ENCODE results near the gene FES.
"Not testable (repeated sequence)": the region's sequence is repeated elsewhere in the genome, so short reads cannot be mapped to it uniquely, and the experiment has no call there.

Gene FES

DNA sequence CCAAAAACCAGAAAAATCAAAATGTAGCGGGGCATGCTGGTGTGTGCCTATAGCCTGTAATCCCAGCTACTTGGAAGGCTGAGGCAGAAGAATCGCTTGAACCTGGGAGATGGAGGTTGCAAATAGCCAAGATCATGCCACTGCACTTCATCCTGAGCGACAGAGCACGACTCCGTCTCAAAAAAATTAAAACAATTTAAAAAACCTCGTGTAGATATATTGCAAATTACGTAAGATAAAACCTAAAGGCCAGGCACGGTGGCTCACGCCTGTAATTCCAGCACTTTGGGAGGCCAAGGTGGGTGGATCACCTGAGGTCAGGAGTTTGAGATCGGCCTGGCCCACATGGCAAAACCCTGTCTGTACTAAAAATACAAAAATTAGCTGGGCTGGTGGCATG, 42.5 kb downstream of the FES start:
- not testable (repeated sequence) for H3K9me3 ChIP-seq (ENCODE audit: control insufficient read depth, insufficient read depth, low read length)

DNA sequence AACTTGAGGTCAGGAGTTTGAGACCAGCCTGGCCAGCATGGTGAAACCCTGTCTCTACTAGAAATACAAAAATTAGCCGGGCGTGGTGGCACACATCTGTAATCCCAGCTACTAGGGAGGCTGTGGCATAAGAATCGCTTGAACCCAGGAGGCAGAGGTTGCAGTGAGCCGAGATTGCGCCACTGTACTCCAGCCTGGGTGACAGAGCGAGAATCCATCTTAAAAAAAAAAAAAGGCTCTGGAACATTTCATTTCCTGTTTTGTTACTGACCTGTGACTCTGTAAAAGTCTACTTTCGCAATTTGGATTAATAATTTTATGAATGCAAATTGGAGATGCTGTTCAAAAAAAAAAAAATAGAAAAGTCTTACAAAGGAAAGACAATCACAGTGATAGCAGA, 43.8 kb downstream of the FES start:
- not testable (repeated sequence) for H3K4me1 ChIP-seq (ENCODE audit: insufficient read depth, low read length); H3K9me3 ChIP-seq (ENCODE audit: control insufficient read depth, insufficient read depth, low read length); H3K36me3 ChIP-seq (ENCODE audit: insufficient read depth, low read length); H3K9ac ChIP-seq (ENCODE audit: low read depth, low read length)

More for the DNA sequence above, 42.5 kb downstream of the FES start:
- not testable (repeated sequence) for H3K4me1 ChIP-seq (ENCODE audit: insufficient read depth, low read length); H3K9ac ChIP-seq (ENCODE audit: low read depth, low read length); H3K36me3 ChIP-seq (ENCODE audit: insufficient read depth, low read length)

DNA sequence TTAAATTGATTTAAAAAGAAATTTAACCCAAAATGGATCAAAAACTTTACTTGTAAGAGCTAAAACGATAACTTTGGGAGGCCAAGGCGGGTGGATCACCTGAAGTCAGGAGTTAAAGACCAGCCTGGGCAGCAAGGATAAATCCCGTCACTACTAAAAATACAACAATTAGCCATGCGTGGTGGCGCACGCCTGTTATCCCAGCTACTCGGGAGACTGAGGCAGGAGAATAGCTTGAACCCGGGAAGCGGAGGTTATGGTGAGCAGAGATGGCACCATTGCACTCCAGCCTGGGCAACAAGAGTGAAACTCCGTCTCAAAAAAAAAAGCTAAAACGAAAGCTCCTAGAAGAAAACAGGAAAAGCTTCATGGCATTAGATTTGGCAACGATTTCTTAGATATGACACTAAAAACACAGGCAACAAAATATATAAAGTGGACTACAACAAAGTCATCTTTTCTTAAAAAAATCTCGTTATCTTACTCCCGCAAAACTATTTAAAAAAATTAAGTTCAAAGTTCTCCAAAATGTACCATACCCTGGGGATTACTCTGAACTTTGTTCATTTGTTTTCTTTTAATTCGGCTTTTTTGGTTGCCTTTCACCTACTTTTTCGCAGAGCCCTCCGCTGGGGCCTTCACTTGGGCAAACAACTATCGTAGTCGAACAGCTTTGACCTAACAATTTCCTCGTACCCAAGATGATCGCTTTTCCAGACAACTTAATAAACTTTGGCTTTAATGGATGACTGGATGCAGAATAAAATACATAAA, 45.1 kb downstream of the FES start:
- H3K36me3 ChIP-seq (ENCODE audit: insufficient read depth, low read length), result no peaks in the 10 kb centered on the region
- H3K9ac ChIP-seq (ENCODE audit: low read depth, low read length), result peak overlapping the region; percentile 62; the same call in 1 of the 2 replicates
- no peaks in the 10 kb centered on the region for H3K9me3 ChIP-seq (ENCODE audit: control insufficient read depth, insufficient read depth, low read length)
- H3K4me1 ChIP-seq (ENCODE audit: insufficient read depth, low read length), result no peaks in the 10 kb centered on the region

DNA sequence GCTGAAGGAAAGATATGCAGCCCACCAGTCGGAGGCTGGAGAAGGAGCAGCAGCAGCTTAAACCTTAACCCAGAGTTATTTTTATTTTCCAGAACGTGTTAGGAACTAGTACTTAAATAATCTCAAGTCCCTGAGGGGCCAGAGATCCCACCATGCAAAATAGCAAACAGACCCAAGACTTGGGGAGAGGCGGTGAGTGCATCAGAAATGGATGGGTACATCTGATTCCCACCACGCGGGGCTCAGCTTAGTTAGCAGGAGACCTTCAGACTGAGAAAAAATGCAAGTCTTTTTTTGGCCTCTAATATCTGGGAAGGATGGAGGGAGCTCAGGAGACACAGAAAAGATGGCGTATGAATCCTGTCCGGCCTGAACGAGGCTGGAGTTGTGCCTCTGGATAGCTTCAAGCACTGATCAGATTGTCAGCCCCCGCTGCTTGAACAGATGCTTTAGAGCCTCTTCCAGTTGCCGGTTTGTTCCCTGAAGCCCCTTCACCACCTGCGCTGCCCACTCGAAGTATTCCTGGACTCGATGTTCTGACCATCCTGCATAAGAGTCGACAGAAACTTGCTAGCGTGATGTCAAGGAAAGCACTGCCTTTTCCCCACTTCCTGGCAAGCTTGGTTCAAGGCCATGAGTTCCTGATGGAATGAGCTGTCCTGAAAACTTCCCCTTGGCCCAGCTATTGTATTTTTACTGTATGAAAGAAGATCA, 46.7 kb downstream of the FES start:
- no peak overlapping the region for H3K9ac ChIP-seq (ENCODE audit: low read depth, low read length)

DNA sequence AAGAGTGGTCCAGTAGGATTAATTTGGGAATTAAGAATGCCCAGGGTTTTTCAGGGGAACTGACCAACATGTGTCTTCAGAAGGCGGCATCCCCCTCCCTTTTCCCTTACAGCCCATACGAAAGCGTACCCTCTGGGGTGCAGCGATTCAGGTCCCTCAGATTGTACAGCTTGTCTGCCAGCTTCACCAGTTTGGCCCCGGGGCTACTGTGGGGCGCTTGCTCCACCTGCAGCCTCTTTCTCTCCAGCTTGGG, 47.2 kb downstream of the FES start:
- no peaks in the 10 kb centered on the region for H3K4me1 ChIP-seq (ENCODE audit: insufficient read depth, low read length)
- H3K9me3 ChIP-seq (ENCODE audit: control insufficient read depth, insufficient read depth, low read length), result no peaks in the 10 kb centered on the region
- H3K36me3 ChIP-seq (ENCODE audit: insufficient read depth, low read length), result no peaks in the 10 kb centered on the region
- no peak overlapping the region for H3K9ac ChIP-seq (ENCODE audit: low read depth, low read length)

More for the DNA sequence above, 46.7 kb downstream of the FES start:
- H3K4me1 ChIP-seq (ENCODE audit: insufficient read depth, low read length), result no peaks in the 10 kb centered on the region
- no peaks in the 10 kb centered on the region for H3K9me3 ChIP-seq (ENCODE audit: control insufficient read depth, insufficient read depth, low read length)
- no peaks in the 10 kb centered on the region for H3K36me3 ChIP-seq (ENCODE audit: insufficient read depth, low read length)

DNA sequence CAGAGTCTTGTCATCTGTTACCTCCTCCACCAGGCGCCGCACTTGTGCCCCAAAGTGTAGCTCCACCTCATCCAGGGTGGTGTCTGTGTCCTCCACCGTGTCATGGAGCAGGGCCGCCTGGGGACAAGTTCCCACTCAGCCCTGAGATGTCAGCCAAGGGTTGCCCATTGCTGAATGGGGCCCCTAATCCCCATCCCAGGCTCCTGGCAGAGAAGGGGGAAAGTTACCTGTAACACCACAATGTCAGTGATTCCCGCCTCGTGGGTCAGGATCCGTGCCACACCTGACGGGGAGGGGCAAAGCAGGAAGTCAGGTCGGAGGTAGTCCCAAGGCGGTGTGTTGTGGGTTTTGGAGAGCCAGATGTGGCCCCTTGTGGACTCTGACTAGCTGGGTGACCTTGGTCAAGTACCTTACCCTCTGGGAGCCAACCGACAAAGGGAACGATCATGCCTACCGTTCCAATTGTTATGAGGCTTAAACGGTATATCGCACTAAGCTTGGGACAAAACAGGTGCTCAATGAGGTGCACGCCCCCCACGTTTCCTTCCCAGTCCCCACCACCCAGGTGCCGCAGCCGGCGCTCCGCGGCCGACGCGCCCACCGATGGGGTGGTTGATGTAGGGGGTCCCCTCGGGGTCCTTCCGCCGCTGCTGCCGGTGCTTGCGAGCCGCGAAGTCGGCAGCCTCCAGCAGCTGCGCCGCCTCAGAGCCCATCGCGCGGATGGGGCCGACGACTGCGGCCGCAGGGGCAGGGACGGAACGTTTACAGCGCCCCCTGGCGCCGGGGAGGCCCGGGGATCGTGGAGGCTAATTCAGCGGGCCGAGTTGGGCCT, 47.7 kb downstream of the FES start, which contains the start of gene HDDC3:
HDDC3 (minus strand) TSS at position 722 of the 832 bp plus-strand sequence; CDS start at position 713, 9 bp downstream.
- peak within 1 kb of the TSS; percentile 86 for H3K9ac ChIP-seq (ENCODE audit: low read depth, low read length)
- no peaks in the 10 kb centered on the region for H3K4me1 ChIP-seq (ENCODE audit: insufficient read depth, low read length)

DNA sequence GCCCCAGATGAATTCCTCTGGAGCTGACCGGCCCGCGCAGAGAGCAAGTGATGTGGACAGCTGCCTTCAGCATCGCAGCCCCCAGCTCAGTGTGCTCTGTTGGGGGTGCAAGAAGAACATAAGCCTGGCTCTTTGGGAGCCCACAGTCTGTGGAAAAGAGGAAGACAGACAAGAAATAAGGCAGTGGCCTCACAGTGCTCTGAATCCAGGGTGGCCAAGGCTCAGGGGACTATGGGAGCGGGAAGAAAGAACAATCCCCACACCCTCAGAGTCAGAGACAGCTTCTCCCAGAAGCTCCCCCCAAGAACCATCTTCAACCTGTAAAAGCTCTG, 48.3 kb downstream of the FES start:
- Histone ChIP-seq H3K36me3 (ENCODE audit: insufficient read depth, low read length) (no peaks in the 10 kb centered on the region; the same call in 1 of the 2 replicates), H3K9ac (ENCODE audit: low read depth, low read length) (no peak overlapping the region), H3K9me3 (ENCODE audit: control insufficient read depth, insufficient read depth, low read length) (no peaks in the 10 kb centered on the region), H3K4me1 (ENCODE audit: insufficient read depth, low read length) (no peaks in the 10 kb centered on the region)

More for the DNA sequence above, 47.7 kb downstream of the FES start, which contains the start of gene HDDC3:
- Histone ChIP-seq H3K36me3 (ENCODE audit: insufficient read depth, low read length) (no peaks in the 10 kb centered on the region; the same call in 1 of the 2 replicates), H3K9me3 (ENCODE audit: control insufficient read depth, insufficient read depth, low read length) (no peaks in the 10 kb centered on the region)

DNA sequence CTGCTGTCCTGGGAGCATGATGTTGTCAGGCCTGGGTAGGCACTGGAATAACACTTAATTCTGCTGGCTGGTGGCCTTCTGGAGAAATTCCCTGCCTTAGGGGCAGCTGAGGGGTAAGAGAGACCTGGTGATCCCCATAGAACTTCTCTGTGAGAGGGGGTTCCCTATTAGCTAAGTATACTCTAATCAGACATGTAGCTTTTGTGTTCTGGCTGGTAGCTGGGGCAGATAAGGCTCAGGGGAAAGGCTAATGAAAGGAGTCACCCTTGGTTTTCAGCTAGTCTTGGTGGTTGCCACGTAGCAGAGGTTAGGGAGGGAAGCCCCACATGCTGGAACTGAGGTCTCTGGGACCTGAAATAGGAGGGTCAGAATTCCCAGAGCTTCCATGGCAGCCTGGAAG, 49.0 kb downstream of the FES start:
- Histone ChIP-seq H3K9ac (ENCODE audit: low read depth, low read length) (no peak overlapping the region), H3K9me3 (ENCODE audit: control insufficient read depth, insufficient read depth, low read length) (no peaks in the 10 kb centered on the region), H3K36me3 (ENCODE audit: insufficient read depth, low read length) (peaks cover 4% of the 10 kb centered on the region; the same call in 1 of the 2 replicates), H3K4me1 (ENCODE audit: insufficient read depth, low read length) (no peaks in the 10 kb centered on the region)

DNA sequence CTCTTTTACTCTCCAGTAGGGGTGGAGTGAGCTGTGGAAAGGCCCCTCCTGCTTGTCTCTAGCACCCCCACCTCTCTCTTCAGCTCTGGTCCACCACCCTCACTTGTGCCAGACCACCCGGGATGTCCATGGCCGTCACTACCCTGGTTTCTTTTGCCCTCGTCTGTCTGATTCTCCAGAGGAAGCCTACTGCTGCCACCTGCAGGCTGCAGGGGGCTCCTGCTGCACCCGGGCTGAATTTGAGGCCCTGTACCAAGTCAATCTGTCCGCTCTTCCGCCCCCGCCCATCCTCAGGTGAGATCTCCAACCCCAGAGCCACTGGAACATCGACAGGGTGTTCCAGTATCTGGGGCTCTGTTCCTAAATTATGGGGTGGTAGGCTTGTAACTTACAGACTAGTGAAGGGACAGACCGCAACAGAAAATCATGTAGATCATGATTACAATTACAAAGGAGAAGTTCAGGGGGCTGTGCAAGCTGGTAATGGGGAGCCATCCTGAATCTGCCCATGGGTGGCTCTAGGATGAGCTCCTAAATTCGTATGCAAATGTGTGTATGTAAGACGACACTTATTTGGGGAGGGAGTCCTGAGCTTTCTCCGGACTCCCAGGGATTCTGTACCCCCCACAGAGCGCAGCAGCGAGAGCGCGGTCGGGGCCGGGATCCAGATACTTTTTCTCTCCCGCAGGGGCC, 50.1 kb downstream of the FES start:
- H3K36me3 ChIP-seq (ENCODE audit: insufficient read depth, low read length), result peaks cover 6% of the 10 kb centered on the region; the same call in 1 of the 2 replicates
- no peaks in the 10 kb centered on the region for H3K9me3 ChIP-seq (ENCODE audit: control insufficient read depth, insufficient read depth, low read length)
- H3K4me1 ChIP-seq (ENCODE audit: insufficient read depth, low read length), result no peaks in the 10 kb centered on the region
- H3K9ac ChIP-seq (ENCODE audit: low read depth, low read length), result peak overlapping the region; percentile 84

DNA sequence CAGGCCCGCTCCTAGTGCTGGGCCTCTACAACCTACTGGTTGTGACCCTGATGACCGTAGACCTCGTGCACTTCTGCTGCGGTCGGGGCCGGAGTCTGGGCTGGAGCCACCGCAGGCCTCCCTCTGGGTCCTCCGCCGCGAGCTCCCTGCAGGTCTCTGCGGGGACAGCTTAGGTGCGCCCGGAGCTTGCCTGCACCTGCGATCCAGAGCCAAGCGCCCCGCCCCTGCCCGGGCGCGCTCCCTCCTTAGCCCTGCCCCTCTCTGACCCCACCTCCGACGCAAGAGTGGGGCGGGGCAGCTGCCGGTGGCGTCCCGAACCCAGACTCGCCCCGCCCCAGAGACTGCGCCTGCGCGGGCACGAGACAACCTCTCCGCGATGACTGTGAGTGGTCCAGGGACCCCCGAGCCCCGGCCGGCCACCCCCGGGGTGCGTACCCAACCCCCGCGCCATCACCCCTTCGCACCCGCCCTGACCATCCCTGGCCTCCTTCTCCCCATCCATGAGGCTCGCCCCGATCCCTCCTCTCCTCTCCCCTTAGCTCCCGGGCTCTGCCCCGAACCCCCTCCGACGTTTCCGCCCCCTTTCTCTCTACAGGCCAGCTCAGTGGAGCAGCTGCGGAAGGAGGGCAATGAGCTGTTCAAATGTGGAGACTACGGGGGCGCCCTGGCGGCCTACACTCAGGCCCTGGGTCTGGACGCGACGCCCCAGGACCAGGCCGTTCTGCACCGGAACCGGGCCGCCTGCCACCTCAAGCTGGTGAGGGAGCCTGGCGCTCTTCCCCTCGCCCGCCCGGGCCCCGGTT, 50.8 kb downstream of the FES start, which contains the start of gene UNC45A:
UNC45A (plus strand) TSS at position 337 of the 803 bp plus-strand sequence; CDS start at position 377, 40 bp downstream.
- peak within 1 kb of the TSS; percentile 84 for H3K9ac ChIP-seq (ENCODE audit: low read depth, low read length)

DNA sequence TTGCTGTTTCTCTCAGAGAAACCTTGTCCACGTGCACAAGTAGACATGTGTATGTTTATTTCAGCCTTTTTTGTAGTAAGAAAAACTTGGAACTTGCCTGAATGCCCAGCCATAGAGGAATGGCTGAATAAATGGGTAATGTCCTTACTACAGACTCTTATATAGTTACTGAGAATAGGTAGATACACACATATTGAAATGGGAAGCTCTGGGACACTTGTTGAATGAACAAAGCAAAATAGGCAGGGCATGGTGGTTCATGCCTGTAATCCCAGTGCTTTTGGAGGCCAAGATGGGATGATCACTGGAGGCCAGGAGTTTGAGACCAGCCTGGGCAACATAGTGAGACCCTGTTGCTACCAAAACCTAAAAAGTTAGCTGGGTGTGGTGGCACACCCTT, 52.5 kb downstream of the FES start:
- Histone ChIP-seq H3K4me1 (ENCODE audit: insufficient read depth, low read length) (no peaks in the 10 kb centered on the region), H3K9ac (ENCODE audit: low read depth, low read length) (no peak overlapping the region), H3K9me3 (ENCODE audit: control insufficient read depth, insufficient read depth, low read length) (no peaks in the 10 kb centered on the region), H3K36me3 (ENCODE audit: insufficient read depth, low read length) (peaks cover 23% of the 10 kb centered on the region)

More for the DNA sequence above, 50.8 kb downstream of the FES start, which contains the start of gene UNC45A:
- H3K4me1 ChIP-seq (ENCODE audit: insufficient read depth, low read length), result no peaks in the 10 kb centered on the region
- H3K9me3 ChIP-seq (ENCODE audit: control insufficient read depth, insufficient read depth, low read length), result no peaks in the 10 kb centered on the region
- H3K36me3 ChIP-seq (ENCODE audit: insufficient read depth, low read length), result peaks cover 11% of the 10 kb centered on the region; the same call in 1 of the 2 replicates

DNA sequence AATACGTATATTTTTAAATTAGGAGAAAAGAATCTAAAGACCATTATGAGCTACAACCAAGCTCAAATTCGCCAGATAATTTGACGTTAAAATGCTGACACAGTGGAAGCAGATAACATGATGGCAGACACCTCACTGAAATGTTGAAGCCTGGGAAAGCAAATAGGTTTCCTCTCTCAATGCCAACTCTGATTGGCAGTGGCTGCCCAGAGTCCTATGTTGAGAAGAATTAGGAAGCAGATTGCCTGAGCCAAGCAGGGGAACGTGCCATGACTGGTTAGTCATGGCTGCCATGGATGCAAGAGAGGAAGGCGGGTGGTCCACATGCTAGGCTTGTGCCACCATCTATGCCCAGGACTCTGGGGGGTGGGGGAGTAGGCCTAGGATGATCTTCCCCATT, 54.0 kb downstream of the FES start:
- no peaks in the 10 kb centered on the region for H3K4me1 ChIP-seq (ENCODE audit: insufficient read depth, low read length)
- H3K36me3 ChIP-seq (ENCODE audit: insufficient read depth, low read length), result peaks cover 29% of the 10 kb centered on the region
- H3K9me3 ChIP-seq (ENCODE audit: control insufficient read depth, insufficient read depth, low read length), result no peaks in the 10 kb centered on the region
- no peak overlapping the region for H3K9ac ChIP-seq (ENCODE audit: low read depth, low read length)

DNA sequence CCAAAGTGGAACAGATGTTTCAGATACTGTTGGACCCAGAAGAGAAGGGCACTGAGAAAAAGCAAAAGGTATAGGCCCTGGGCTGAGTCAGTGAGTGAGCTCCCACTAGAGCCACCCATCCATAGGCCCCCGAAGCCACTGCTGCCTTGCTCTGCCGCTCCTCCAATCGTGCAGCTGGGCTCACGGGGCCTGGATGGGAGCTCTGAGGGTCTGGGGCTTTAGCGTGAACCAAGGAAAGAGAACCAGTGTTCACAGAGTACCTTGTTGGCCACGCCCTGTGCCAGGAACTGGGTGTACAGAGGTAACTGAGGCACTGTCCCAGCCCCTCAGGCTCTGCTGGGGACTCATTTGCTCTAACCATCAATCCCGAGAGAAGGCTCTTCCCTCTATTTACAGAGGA, 55.5 kb downstream of the FES start:
- no peaks in the 10 kb centered on the region for H3K4me1 ChIP-seq (ENCODE audit: insufficient read depth, low read length)
- no peak overlapping the region for H3K9ac ChIP-seq (ENCODE audit: low read depth, low read length)
- H3K36me3 ChIP-seq (ENCODE audit: insufficient read depth, low read length), result peaks cover 33% of the 10 kb centered on the region
- H3K9me3 ChIP-seq (ENCODE audit: control insufficient read depth, insufficient read depth, low read length), result no peaks in the 10 kb centered on the region

All from ES-I3 (cell line).